SK-N-SH treated with all-trans-retinoic acid at 6 μM for 48 hours (cell line): ENCODE results near the gene JAKMIP1.

Source experiments
- ATAC-seq: fragments of 200-7000 bp; cut with Tn5 transposase; 3 replicates; pipeline ENCODE4 v1.9.1; 2020; ENCODE audit warnings: mild to moderate bottlenecking, moderate library complexity
- ARNTL ChIP-seq: fragments of 450-650 bp; formaldehyde crosslinking; IDR thresholded peaks from 2 replicates; pipeline ENCODE4 v1.5.0; 2020; ENCODE audit warnings: low read depth, mild to moderate bottlenecking, moderate library complexity, borderline replicate concordance
- CSDC2 ChIP-seq: fragments of 250-450 bp; sonication (Bioruptor Pico); IDR thresholded peaks from 2 replicates; pipeline ENCODE4 v1.5.0; 2020; ENCODE audit warnings: mild to moderate bottlenecking, moderate library complexity
- ESRRG ChIP-seq: fragments of 250-450 bp; sonication (Bioruptor Pico); IDR thresholded peaks from 2 replicates; pipeline ENCODE4 v1.6.1; 2021; ENCODE audit warnings: mild to moderate bottlenecking
- ISL1 ChIP-seq: fragments of 250-450 bp; sonication (Bioruptor Pico); IDR thresholded peaks from 2 replicates; pipeline ENCODE4 v2.1.2; 2022; ENCODE audit warnings: mild to moderate bottlenecking, moderate library complexity
- RARB ChIP-seq: fragments of 250-450 bp; sonication (Bioruptor Pico); IDR thresholded peaks from 2 replicates; pipeline ENCODE4 v1.8.0; 2021; ENCODE audit warnings: mild to moderate bottlenecking, moderate library complexity
- SNAI2 ChIP-seq: fragments of 250-450 bp; sonication (Bioruptor Pico); IDR thresholded peaks from 2 replicates; pipeline ENCODE4 v1.5.0; 2020; ENCODE audit warnings: mild to moderate bottlenecking, moderate library complexity
- TOX ChIP-seq: fragments of 250-450 bp; sonication (Bioruptor Pico); IDR thresholded peaks from 2 replicates; pipeline ENCODE4 v1.8.0; 2021; ENCODE audit warnings: mild to moderate bottlenecking, moderate library complexity, borderline replicate concordance
- ZC3H10 ChIP-seq: fragments of 250-450 bp; sonication (Bioruptor Pico); IDR thresholded peaks from 2 replicates; pipeline ENCODE4 v1.5.1; 2021; ENCODE audit warnings: mild to moderate bottlenecking, moderate library complexity
- ZFP3 ChIP-seq: fragments of 250-450 bp; sonication (Bioruptor Pico); IDR thresholded peaks from 2 replicates; pipeline ENCODE4 v1.5.0; 2020; ENCODE audit warnings: mild to moderate bottlenecking, moderate library complexity
- ZFP30 ChIP-seq: fragments of 450-650 bp; formaldehyde crosslinking; IDR thresholded peaks from 2 replicates; pipeline ENCODE4 v1.5.0; 2022; ENCODE audit warnings: mild to moderate bottlenecking, moderate library complexity
- ZNF565 ChIP-seq: fragments of 450-650 bp; formaldehyde crosslinking; conservative IDR thresholded peaks from 2 replicates; pipeline ENCODE4 v1.5.0; 2020; ENCODE audit warnings: low read depth, mild to moderate bottlenecking, moderate library complexity
- ZNF8 ChIP-seq: fragments of 450-650 bp; formaldehyde crosslinking; IDR thresholded peaks from 2 replicates; pipeline ENCODE4 v1.5.0; 2020; ENCODE audit warnings: mild to moderate bottlenecking, moderate library complexity
- TF ChIP-seq, protein P1 (sequence below): fragments of 250-450 bp; sonication (Bioruptor Pico); IDR thresholded peaks from 2 replicates; pipeline ENCODE4 v1.5.1; 2021; ENCODE audit warnings: mild to moderate bottlenecking, moderate library complexity
- TF ChIP-seq, protein P2 (sequence below): fragments of 250-450 bp; sonication (Bioruptor Pico); IDR thresholded peaks from 2 replicates; pipeline ENCODE4 v1.8.0; 2020; ENCODE audit warnings: mild to moderate bottlenecking, moderate library complexity, borderline replicate concordance
- TF ChIP-seq, protein P3 (sequence below): fragments of 250-450 bp; sonication (Bioruptor Pico); IDR thresholded peaks from 2 replicates; pipeline ENCODE4 v1.5.0; 2020; ENCODE audit warnings: mild to moderate bottlenecking, moderate library complexity
- TF ChIP-seq, protein P4 (sequence below): fragments of 250-450 bp; sonication (Bioruptor Pico); IDR thresholded peaks from 2 replicates; pipeline ENCODE4 v1.5.1; 2020; ENCODE audit warnings: low read depth, mild to moderate bottlenecking, moderate library complexity
- TF ChIP-seq, protein P5 (sequence below): fragments of 250-450 bp; sonication (Bioruptor Pico); IDR thresholded peaks from 2 replicates; pipeline ENCODE4 v1.8.0; 2021; ENCODE audit warnings: low read depth, mild to moderate bottlenecking, moderate library complexity, borderline replicate concordance

The JAKMIP1 gene

DNA sequence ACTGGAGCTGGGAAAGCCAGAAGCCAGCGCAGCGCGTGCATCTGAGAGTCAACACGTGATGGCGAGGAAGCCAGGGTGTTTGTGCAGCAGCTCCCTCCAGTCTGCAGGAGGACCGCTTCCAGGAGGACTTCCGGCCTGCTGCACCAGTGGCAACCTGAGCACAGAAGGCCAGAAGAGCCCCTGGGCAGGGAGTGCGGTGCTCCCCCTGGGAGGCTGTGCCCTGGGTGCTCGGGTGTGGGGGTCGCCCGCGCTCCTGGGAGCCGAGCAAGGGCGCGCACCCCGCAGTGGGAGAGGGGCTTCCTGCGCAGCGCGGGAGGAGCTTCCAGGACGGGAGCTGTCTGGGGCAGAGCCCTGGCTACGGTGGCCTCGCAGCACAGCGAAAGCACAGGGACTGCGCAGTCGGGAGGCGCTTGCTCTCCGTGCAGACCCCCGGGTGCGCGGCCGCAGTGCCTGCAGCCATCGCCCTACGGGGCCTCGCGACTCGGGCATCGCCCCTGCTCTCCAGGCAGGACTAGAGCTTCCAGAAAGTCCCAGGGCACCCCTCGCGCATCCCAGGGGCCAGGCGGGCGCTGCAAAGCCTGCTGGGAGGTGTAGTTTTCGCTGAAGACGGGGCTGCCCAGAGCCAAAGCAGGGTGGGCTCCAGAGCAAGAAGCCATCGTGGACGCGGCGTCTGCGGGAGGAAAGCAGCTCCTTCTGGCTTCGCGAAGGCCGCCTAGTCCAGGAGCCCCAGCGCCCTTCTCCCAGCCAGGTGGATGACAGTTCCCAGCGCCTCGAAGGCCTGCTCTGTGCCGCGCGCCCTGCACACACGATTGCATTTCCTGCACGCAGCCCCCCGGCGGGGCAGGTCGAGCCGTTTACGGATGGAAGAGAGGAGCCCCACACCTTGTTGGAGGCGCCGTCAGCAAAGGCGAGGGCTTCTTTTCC lies 45.2 kb upstream of the JAKMIP1 start:
- no peak for ATAC-seq
- TF ChIP-seq ISL1 (CRISPR knock-in tag) (no peak), ESRRG (CRISPR knock-in tag) (no peak), ZNF8 (CRISPR knock-in tag) (no peak)
- TF ChIP-seq, protein P1, sequence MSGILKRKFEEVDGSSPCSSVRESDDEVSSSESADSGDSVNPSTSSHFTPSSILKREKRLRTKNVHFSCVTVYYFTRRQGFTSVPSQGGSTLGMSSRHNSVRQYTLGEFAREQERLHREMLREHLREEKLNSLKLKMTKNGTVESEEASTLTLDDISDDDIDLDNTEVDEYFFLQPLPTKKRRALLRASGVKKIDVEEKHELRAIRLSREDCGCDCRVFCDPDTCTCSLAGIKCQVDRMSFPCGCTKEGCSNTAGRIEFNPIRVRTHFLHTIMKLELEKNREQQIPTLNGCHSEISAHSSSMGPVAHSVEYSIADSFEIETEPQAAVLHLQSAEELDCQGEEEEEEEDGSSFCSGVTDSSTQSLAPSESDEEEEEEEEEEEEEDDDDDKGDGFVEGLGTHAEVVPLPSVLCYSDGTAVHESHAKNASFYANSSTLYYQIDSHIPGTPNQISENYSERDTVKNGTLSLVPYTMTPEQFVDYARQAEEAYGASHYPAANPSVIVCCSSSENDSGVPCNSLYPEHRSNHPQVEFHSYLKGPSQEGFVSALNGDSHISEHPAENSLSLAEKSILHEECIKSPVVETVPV, result no peak
- TF ChIP-seq, all 23 proteins: peak for 0

DNA sequence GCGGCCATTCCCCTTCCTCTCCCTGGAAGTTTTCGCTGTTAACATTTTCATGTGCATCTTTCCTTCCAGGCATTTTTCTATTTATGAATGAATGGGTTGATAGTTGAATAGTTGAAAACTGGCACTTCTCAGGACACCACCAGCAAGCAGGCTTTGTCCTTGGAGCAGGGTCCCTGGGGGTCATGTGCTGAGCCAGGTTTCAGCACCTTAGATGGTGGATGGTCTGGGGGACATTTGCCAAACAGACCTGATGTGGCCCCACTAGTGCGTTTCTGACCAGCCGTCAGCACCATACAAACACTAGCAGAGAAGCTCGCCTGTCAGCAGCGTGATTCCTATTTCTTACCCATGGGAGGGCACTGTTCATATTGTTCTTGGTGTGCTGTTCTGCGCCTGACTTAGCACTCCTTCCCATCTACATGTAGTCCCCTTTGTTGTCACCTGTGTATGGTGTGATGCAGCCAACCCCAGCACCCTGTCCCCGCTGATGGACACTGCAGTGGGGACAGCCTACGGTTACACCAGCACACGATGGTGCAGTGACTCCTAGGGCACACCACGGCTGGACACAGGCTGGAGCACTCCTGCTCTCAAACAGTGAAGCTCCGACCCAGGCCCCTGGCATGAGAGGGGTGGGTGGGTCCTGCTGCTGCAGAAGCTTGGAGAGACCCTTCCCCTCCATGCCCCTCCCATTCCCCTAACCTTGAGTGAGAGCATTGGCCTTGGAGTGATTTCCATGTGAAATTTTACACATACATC lies 42.1 kb upstream of the JAKMIP1 start:
- no peak for ATAC-seq
- no peak for TF ChIP-seq SNAI2 (CRISPR knock-in tag)
- TF ChIP-seq, protein P2, sequence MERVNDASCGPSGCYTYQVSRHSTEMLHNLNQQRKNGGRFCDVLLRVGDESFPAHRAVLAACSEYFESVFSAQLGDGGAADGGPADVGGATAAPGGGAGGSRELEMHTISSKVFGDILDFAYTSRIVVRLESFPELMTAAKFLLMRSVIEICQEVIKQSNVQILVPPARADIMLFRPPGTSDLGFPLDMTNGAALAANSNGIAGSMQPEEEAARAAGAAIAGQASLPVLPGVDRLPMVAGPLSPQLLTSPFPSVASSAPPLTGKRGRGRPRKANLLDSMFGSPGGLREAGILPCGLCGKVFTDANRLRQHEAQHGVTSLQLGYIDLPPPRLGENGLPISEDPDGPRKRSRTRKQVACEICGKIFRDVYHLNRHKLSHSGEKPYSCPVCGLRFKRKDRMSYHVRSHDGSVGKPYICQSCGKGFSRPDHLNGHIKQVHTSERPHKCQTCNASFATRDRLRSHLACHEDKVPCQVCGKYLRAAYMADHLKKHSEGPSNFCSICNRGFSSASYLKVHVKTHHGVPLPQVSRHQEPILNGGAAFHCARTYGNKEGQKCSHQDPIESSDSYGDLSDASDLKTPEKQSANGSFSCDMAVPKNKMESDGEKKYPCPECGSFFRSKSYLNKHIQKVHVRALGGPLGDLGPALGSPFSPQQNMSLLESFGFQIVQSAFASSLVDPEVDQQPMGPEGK (CRISPR knock-in tag), result no peak
- no peak for TF ChIP-seq CSDC2 (CRISPR knock-in tag)
- no peak for TF ChIP-seq TOX (CRISPR knock-in tag)
- no peak for TF ChIP-seq ZFP30 (CRISPR knock-in tag)
- TF ChIP-seq, protein P3, sequence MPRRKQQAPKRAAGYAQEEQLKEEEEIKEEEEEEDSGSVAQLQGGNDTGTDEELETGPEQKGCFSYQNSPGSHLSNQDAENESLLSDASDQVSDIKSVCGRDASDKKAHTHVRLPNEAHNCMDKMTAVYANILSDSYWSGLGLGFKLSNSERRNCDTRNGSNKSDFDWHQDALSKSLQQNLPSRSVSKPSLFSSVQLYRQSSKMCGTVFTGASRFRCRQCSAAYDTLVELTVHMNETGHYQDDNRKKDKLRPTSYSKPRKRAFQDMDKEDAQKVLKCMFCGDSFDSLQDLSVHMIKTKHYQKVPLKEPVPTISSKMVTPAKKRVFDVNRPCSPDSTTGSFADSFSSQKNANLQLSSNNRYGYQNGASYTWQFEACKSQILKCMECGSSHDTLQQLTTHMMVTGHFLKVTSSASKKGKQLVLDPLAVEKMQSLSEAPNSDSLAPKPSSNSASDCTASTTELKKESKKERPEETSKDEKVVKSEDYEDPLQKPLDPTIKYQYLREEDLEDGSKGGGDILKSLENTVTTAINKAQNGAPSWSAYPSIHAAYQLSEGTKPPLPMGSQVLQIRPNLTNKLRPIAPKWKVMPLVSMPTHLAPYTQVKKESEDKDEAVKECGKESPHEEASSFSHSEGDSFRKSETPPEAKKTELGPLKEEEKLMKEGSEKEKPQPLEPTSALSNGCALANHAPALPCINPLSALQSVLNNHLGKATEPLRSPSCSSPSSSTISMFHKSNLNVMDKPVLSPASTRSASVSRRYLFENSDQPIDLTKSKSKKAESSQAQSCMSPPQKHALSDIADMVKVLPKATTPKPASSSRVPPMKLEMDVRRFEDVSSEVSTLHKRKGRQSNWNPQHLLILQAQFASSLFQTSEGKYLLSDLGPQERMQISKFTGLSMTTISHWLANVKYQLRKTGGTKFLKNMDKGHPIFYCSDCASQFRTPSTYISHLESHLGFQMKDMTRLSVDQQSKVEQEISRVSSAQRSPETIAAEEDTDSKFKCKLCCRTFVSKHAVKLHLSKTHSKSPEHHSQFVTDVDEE (CRISPR knock-in tag), result no peak
- TF ChIP-seq ZNF8 (CRISPR knock-in tag), result no peak
- TF ChIP-seq ESRRG (CRISPR knock-in tag), result no peak
- TF ChIP-seq RARB (CRISPR knock-in tag), result no peak
- TF ChIP-seq, protein P4, sequence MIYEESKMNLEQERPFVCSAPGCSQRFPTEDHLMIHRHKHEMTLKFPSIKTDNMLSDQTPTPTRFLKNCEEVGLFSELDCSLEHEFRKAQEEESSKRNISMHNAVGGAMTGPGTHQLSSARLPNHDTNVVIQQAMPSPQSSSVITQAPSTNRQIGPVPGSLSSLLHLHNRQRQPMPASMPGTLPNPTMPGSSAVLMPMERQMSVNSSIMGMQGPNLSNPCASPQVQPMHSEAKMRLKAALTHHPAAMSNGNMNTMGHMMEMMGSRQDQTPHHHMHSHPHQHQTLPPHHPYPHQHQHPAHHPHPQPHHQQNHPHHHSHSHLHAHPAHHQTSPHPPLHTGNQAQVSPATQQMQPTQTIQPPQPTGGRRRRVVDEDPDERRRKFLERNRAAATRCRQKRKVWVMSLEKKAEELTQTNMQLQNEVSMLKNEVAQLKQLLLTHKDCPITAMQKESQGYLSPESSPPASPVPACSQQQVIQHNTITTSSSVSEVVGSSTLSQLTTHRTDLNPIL (CRISPR knock-in tag), result no peak
- no peak for TF ChIP-seq ZFP3 (CRISPR knock-in tag)
- TF ChIP-seq, protein P5, sequence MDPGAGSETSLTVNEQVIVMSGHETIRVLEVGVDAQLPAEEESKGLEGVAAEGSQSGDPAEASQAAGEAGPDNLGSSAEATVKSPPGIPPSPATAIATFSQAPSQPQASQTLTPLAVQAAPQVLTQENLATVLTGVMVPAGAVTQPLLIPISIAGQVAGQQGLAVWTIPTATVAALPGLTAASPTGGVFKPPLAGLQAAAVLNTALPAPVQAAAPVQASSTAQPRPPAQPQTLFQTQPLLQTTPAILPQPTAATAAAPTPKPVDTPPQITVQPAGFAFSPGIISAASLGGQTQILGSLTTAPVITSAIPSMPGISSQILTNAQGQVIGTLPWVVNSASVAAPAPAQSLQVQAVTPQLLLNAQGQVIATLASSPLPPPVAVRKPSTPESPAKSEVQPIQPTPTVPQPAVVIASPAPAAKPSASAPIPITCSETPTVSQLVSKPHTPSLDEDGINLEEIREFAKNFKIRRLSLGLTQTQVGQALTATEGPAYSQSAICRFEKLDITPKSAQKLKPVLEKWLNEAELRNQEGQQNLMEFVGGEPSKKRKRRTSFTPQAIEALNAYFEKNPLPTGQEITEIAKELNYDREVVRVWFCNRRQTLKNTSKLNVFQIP (CRISPR knock-in tag), result no peak
- TF ChIP-seq ARNTL (CRISPR knock-in tag), result no peak
- no peak for TF ChIP-seq ZNF565 (CRISPR knock-in tag)

DNA sequence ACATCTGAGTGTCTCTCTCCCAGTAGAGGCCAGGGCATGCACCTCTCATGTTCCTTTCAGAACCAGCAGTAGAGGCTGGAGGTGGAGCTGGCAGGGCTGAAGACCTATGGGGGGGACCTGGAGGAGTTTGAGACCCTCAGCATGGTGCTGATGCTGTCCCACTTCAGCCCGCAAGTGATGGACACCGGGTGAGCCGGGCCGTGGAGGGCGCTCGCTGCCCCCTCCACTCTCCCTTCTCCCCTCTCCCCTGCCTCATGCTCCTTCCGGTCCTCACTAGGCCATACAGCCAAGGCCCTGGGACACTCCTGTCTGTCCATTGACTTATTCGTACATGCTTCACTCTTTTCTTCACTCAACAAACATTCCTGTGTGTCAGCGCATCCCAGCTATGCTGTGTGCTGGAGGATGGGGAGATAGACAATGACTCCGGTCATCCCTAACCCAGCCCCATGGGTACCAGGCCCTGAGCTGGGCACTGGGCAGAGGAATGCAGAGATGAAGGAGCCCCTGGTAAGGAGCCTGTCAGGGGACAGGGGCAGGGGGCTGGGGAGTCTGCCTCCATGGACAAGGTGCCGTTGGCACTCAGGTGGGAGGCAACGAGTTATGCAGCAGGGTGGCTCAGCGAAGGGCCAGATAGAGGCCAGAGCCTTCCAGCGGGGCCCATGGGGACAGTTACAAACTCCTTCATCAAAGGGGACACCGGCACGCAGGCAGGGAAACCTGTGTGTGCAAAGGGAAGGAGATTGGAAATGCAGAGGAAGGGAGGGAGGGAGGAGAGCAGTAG lies 40.9 kb upstream of the JAKMIP1 start:
- no peak for TF ChIP-seq ZC3H10 (CRISPR knock-in tag)
- TF ChIP-seq, protein P4 (CRISPR knock-in tag), result no peak

More for the DNA sequence above, 40.9 kb upstream of the JAKMIP1 start:
- no peak for ATAC-seq
